ENCODE measurements around the gene LIPA. TPM values are rescaled to one million over a fixed set of nuclear protein-coding genes. Genes with fewer than 3 reads are reported as not detected.

Gene LIPA
- total and polyA plus RNA-seq, 2 of the 4 experiments (the other 2 are of a cell fraction): 23.1 to 31.9 TPM

DNA sequence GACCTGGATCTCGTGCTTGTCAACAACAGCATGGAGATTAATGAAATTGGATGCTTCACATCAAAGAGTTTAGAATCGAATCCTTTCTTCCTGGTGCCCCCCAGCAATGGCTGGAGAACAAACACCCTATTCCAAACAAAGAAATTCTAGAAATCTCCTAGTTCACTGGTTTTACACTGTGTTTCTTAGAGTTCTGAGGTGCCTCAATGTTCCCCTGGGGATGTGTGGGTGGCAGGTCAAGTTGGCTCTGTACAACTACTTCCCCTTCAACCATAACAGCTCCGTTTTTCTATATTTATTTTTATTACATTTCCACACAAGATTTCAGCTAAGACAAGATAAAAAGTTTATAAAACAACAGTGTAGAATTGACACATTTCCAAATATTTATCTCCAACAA lies 66.9 kb downstream of the LIPA start:
- Histone ChIP-seq H4K8ac (ENCODE audit: low read depth in 2 of 2, low read length in 2 of 2) (no peak overlapping the region), H3K9ac (ENCODE audit: low read depth, low read length) (no peak overlapping the region), H3K36me3 (ENCODE audit: control insufficient read depth, insufficient read depth, low read length) (no peaks in the 10 kb centered on the region), H4K20me1 (ENCODE audit: insufficient read depth, low read length) (peaks cover 3% of the 10 kb centered on the region; the same call in 1 of the 2 replicates), H3K14ac (replicated peaks; ENCODE audit: low read depth, low read length) (no peak overlapping the region), H3K4me1 (ENCODE audit: control insufficient read depth, insufficient read depth, low read length) (peaks cover 9% of the 10 kb centered on the region), H2AK5ac (ENCODE audit: low read depth, low read length) (no peak overlapping the region), H2BK15ac (ENCODE audit: low read depth, low read length) (peak overlapping the region; percentile 6; the same call in 1 of the 3 replicates), H3K18ac (ENCODE audit: low read depth, low read length) (peak overlapping the region; percentile 78; the same call in 1 of the 2 replicates), H3K4me2 (ENCODE audit: low read depth, low read length) (no peak overlapping the region), H4K91ac (ENCODE audit: insufficient read depth, low read depth, low read length) (no peak overlapping the region), H4K5ac (ENCODE audit: low read depth, low read length) (peak overlapping the region; percentile 39; the same call in 1 of the 2 replicates), H3K27me3 (ENCODE audit: control insufficient read depth, insufficient read depth, low read length) (no peaks in the 10 kb centered on the region), H3K9me3 (ENCODE audit: control insufficient read depth, insufficient read depth, low read length) (peaks cover 5% of the 10 kb centered on the region), H2BK20ac (ENCODE audit: low read depth, low read length) (0 out of 2 replicates have a peak overlapping the region, but pooled peaks have one; percentile 8), H3K9me1 (ENCODE audit: insufficient read depth, low read length) (peaks cover 4% of the 10 kb centered on the region), H3K27ac (ENCODE audit: insufficient read depth, low read length) (no peak overlapping the region), H2AFZ (replicated peaks; ENCODE audit: low read length, poor library complexity) (no peak overlapping the region), H2BK5ac (ENCODE audit: low read depth, low read length, poor library complexity, severe bottlenecking) (no peak overlapping the region), H3K4me3 (ENCODE audit: insufficient read depth, low read depth, low read length) (no peak overlapping the region), H3K4ac (ENCODE audit: low read depth, low read length) (no peak overlapping the region), H3K79me1 (ENCODE audit: low read depth in 1 of 2, low read length in 2 of 2) (no peaks in the 10 kb centered on the region), H3K23ac (ENCODE audit: low read depth, low read length) (no peak overlapping the region), H2AK9ac (replicated peaks; ENCODE audit: low read depth, low read length, poor library complexity) (no peak overlapping the region), H3K56ac (ENCODE audit: extremely low read depth, insufficient read depth, low read length) (no peak overlapping the region), H2BK120ac (ENCODE audit: low read depth, low read length) (no peak overlapping the region)
- BruUV-seq (replicated peaks): no TSS peak
- no CpG with 5 or more reads among the region's 3 CpGs for WGBS, 2 experiments (ENCODE audit: extremely low coverage in 2 of 2, insufficient read length in 1 of 2)
- no peak for TF ChIP-seq MAFK (IDR thresholded peaks at IDR 0.05; ENCODE audit: low read depth, low read length)
- no peak for TF ChIP-seq CEBPB (IDR thresholded peaks at IDR 0.05; ENCODE audit: low read depth, low read length)
- TF ChIP-seq, protein P1, sequence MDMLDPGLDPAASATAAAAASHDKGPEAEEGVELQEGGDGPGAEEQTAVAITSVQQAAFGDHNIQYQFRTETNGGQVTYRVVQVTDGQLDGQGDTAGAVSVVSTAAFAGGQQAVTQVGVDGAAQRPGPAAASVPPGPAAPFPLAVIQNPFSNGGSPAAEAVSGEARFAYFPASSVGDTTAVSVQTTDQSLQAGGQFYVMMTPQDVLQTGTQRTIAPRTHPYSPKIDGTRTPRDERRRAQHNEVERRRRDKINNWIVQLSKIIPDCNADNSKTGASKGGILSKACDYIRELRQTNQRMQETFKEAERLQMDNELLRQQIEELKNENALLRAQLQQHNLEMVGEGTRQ (IDR thresholded peaks at IDR 0.05; ENCODE audit: low read depth, low read length): no peak
- TF ChIP-seq FOS (IDR thresholded peaks at IDR 0.05; ENCODE audit: low read depth, low read length): no peak
- no peak for TF ChIP-seq RCOR1 (IDR thresholded peaks at IDR 0.05; ENCODE audit: insufficient replicate concordance, low read length)
- TF ChIP-seq ELK1 (IDR thresholded peaks at IDR 0.05; ENCODE audit: borderline replicate concordance, low read depth, low read length): no peak
- no peak for TF ChIP-seq POLR2A (IDR thresholded peaks at IDR 0.05; ENCODE audit: low read depth, low read length)
- TF ChIP-seq RFX5 (IDR thresholded peaks at IDR 0.05; ENCODE audit: low read depth, low read length): no peak
- TF ChIP-seq CHD1 (IDR thresholded peaks at IDR 0.05; ENCODE audit: low read depth, low read length): no peak
- no peak for TF ChIP-seq BHLHE40 (IDR thresholded peaks at IDR 0.05; ENCODE audit: low read depth, low read length)
- TF ChIP-seq NFE2L2 (IDR thresholded peaks at IDR 0.05; ENCODE audit: low read depth, low read length): no peak
- no peak for TF ChIP-seq SMC3 (IDR thresholded peaks at IDR 0.05; ENCODE audit: low read depth, low read length)
- CTCF ChIA-PET: no interaction called here
- DNase-seq: no peak
- dilution Hi-C loops (cut with HindIII; ENCODE audit: low sequenced_read_pairs, unreplicated experiment): no loop called here
- POLR2A ChIA-PET (ENCODE audit: unreplicated experiment): no interaction called here
- intact Hi-C loops (cut with micrococcal nuclease): no loop called here
- in situ Hi-C loops (cut with MboI; ENCODE audit: low sequenced_read_pairs): no loop called here
- ATAC-seq (ENCODE audit: low read depth): no peak

Measured in IMR-90 (cell line).